Putamen (tissue), 1 donor: Measurements from ENCODE around the gene RANBP2.

Source experiments
- DNase-seq: peaks from one replicate; pipeline ENCODE4 v3.0.0-alpha.2; 2016; ENCODE audit warnings: low spot score

RANBP2 gene

GRCh38 chr2:108778857-108779256 lies 59.6 kb downstream of the RANBP2 start:
- no peak for DNase-seq

GRCh38 chr2:108786008-108786353 lies 66.7 kb downstream of the RANBP2 start:
- DNase-seq, result no peak

DNA sequence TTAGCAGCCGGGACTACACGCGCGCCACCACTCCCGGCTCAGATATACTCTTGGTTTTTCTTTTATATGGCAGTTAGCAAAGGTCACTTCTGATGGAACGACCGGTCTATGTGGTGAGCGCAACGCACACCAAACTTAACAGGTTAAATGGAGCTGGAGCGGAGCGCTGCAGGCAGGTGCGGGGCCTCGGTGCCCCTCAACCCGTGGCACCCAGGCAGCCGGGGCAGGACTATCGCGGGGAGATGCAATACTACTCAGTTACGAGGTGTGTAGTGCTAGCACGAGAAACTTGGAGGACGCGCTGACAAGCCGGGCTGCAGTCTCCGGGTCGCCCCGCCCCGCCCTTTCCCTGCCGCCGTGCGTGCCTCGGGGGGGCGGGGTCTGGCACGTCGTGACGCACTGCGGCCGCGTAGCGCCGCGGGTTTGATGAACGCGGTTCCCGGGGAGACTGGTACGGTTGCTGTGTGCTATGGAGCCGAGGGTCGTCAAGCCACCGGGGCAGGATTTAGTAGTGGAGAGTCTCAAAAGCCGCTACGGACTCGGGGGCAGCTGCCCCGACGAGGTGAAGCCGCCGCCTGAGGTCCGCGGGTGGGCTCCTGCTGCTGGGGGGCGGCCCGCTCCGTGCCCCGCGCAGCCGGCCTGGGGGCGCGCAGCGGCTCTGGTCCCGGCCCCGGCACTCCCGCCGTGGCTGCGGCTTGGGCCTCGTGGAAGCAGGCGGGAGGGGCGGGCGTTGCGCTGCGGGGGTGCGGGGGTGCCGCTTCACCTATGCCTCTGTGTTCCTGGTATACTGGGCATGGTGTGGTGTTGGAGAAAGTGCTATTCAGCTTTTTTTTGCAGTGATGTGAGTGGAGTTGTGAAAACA lies 67.3 kb downstream of the RANBP2 start, which contains the start of gene CCDC138:
Gene CCDC138 (plus strand): TSS at position 418 of the 862 bp plus-strand sequence. CDS start 52 bp downstream, at position 470.
- DNase-seq, result peak; percentile 84

DNA sequence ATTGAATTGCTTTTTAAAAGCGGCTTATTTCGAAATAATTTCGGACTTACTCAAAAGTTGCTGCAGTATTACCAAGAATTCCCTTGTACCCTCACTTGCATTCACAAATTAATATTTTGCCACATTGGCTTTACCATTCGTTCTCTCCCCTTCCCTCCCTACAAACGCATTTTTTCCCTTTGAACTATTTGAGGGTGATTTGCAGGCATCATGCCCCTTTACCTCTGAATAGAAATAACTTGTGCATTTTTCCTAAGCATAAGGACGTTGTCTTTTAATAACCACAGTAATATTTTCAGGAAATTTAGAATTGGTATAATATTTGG lies 67.9 kb downstream of the RANBP2 start:
- DNase-seq, result no peak

DNA sequence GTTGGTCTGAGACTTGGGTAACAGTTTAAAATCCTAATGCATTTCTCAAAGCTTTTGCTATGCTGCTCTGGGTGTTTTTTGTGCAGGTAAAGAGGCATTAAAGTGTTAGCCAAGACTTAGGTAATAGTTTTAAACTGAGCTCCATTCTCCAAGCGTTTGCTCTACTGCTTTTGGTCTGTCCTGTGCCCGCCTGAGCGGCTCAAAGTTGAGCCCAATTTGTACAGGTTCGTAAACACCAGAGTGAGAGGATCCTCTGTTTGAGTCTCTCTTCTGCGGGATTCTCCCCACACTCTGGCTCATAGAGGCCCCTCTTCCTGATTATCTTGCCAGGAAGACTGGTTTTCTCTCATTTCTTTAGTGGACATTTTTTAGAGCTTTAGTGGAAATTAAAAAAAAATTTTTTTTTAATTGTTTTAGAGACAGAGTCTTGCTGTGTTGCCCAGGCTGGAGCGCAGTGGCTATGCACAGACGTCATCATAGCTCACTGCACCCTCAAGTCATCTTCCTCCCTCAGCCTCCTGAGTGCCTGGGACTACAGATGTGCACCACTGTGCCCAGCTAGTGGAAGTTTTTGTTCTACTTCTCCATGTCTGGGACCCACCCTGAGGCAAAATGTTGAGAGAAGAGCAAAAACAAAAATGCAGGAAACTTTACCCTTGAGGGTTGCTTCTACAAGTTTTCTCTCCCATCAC lies 83.9 kb downstream of the RANBP2 start:
- DNase-seq, result no peak

- no peak for DNase-seq
Observed at GRCh38 chr2:108805032-108805431, 85.8 kb downstream of the RANBP2 start.

DNA sequence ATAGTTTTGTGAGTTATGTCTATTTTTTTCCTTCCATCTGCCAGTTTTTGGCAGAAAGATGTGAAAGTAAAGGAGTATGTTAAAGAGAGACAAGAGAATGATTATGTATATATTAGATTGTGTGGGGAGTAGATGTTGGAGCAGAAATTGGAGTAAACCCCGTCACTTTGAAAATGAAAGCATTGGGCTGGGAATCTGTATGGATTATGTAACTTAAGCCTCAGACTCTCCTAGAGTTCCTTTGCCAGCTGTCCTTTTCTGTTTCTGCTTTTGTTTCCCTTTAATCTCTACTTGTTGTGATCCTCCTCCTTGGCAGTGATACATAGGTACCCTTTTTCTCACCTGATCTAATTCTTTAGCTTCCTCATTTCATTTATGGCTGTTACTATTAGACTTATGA lies 86.5 kb downstream of the RANBP2 start:
- no peak for DNase-seq

- DNase-seq, result no peak
Observed at GRCh38 chr2:108806371-108807113, 87.3 kb downstream of the RANBP2 start.

GRCh38 chr2:108809936-108810335 lies 90.7 kb downstream of the RANBP2 start:
- no peak for DNase-seq

DNA sequence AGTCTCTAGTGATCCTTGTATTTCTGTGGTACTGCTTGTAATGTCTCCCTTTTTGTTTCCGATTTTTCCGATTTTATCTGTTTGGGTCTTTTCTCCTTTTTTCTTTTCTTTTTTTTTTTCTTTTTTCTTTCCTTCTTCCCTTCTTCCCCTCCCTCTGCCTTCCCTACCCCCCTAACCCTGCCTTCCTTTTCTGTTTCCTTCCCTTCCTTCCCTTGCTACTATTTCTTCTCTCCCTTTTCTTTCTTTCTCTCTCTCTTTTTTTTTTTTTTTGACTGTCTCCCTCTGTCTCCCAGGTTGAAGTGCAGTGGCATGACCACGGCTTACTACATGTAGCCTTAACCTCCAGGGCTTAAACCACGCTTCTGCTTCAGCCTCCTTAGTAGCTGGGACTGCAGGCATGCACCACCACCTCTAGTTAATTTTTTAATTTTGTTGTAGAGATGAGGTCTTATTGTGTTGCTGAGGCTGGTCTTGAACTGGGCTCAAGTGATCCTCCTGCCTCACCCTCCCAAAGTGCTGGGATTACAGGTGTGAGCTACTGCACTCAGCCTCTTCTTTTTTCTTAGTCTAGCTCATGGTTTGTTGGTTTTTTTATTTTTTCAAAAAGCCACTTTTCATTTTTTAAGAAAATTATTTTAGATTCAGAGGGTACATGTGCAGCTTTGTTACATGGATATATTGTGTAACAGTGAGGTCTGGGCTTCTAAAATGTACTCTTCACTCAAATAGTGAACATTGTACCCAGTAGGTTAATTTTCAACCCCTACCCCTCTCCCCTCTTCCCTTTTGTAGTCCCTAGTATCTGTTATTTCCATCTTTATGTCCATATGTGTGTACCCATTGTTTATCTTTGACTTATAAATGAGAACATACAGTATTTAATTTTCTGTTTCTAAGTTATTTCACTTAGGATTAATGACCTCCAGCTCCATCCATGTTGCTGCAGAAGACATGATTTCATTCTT lies 92.0 kb downstream of the RANBP2 start:
- DNase-seq, result no peak

- DNase-seq, result no peak
Observed at GRCh38 chr2:108813732-108814131, 94.5 kb downstream of the RANBP2 start.

- no peak for DNase-seq
Observed at GRCh38 chr2:108820482-108820881, 101.2 kb downstream of the RANBP2 start.

DNA sequence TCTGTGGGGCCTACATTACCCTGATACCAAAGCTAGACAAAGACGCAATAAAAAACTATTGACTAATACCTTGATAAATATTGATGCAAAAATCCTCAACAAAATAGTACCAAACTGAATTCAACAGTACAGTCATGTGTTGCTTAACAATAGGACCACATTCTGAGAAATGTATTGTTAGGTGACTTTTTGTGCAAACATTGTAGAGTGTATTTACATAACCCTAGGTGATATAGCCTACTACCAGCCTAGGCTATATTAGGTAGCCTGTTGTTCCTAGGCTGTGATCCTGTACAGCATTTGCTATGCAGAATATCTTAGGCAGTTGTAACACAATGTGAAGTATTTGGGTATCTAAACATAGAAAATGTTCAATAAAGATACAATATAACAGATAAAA lies 104.0 kb downstream of the RANBP2 start:
- DNase-seq, result no peak

- DNase-seq, result no peak
Observed at GRCh38 chr2:108824316-108825070, 105.2 kb downstream of the RANBP2 start.

- DNase-seq, result no peak
Observed at GRCh38 chr2:108825254-108825653, 106.0 kb downstream of the RANBP2 start.

- no peak for DNase-seq
Observed at GRCh38 chr2:108825736-108826135, 106.5 kb downstream of the RANBP2 start.

- no peak for DNase-seq
Observed at GRCh38 chr2:108829578-108830310, 110.5 kb downstream of the RANBP2 start.

DNA sequence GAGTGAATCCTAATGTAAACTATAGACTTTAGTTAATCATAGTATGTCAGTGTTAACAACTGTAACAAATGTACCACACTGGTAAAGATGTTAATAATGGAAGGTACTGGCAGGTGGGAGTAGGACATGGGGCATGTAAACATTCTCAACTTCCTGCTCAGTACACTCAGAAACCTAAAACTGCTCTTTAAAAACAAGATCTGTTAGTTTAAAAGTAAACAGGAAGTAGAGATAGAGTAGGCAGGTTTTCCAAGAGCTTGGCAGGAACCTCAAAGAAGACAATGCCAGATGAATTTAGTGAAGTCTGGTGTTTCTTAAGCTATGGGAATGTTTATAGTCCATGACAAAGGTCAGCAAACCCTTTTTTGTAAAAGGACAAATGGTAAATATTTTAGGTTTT lies 113.9 kb downstream of the RANBP2 start:
- DNase-seq, result no peak

GRCh38 chr2:108834620-108835019 lies 115.3 kb downstream of the RANBP2 start:
- DNase-seq, result no peak

DNA sequence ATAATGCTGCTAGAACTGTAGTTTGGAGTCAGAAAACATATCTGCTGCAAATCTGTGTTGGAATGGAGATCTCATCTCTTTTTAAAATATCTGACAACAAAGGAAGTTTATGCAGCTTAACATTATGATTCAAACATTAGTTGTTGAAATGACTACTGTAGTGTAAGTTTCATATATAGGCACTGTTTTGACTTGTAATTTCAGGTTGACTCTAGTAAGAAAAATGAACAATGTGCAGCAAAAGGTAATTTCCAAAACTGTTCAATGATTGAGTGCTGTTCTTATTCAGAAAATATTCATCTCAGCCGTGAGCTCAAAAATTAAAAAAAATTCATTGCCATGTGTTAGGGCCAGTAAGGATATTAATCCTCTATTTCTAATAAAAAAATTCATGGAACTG lies 115.8 kb downstream of the RANBP2 start:
- DNase-seq, result no peak
